GM18508 (cell line): Measurements from ENCODE around the gene TESK2.
"Not testable (repeated sequence)": the region's sequence is repeated elsewhere in the genome, so short reads cannot be mapped to it uniquely, and the experiment has no call there.

ENCODE experiments used
- ATAC-seq: cut with Tn5 transposase; IDR thresholded peaks from one replicate; pipeline ENCODE4 v1.9.1; 2021; ENCODE audit warnings: moderate number of reproducible peaks; ENCODE audit not compliant: insufficient read depth, unreplicated experiment

Gene TESK2

GRCh38 chr1:45477646-45478045 lies 13.3 kb downstream of the TESK2 start:
- ATAC-seq, result no peak

- ATAC-seq, result not testable (repeated sequence)
Measured at GRCh38 chr1:45474194-45474593, 16.8 kb downstream of the TESK2 start.

- ATAC-seq, result no peak
Measured at GRCh38 chr1:45473302-45473701, 17.7 kb downstream of the TESK2 start.

- ATAC-seq, result no peak
Measured at GRCh38 chr1:45470306-45470798, 20.6 kb downstream of the TESK2 start.

- ATAC-seq, result not testable (repeated sequence)
Measured at GRCh38 chr1:45467353-45467752, 23.6 kb downstream of the TESK2 start.

- no peak for ATAC-seq
Measured at GRCh38 chr1:45465277-45465676, 25.7 kb downstream of the TESK2 start.

- no peak for ATAC-seq
Measured at GRCh38 chr1:45458894-45459293, 32.1 kb downstream of the TESK2 start.

GRCh38 chr1:45456531-45456930 lies 34.4 kb downstream of the TESK2 start:
- ATAC-seq, result no peak

- no peak for ATAC-seq
Measured at GRCh38 chr1:45455162-45455561, 35.8 kb downstream of the TESK2 start.

- ATAC-seq, result no peak
Measured at GRCh38 chr1:45454464-45454863, 36.5 kb downstream of the TESK2 start.

- ATAC-seq, result no peak
Measured at GRCh38 chr1:45452503-45452902, 38.5 kb downstream of the TESK2 start.

- no peak for ATAC-seq
Measured at GRCh38 chr1:45448357-45448756, 42.6 kb downstream of the TESK2 start.

GRCh38 chr1:45446950-45447672 lies 43.9 kb downstream of the TESK2 start:
- ATAC-seq, result no peak

- ATAC-seq, result no peak
Measured at GRCh38 chr1:45446530-45446929, 44.4 kb downstream of the TESK2 start.

- no peak for ATAC-seq
Measured at GRCh38 chr1:45444609-45445131, 46.3 kb downstream of the TESK2 start.

- no peak for ATAC-seq
Measured at GRCh38 chr1:45443580-45444446, 47.1 kb downstream of the TESK2 start.

- no peak for ATAC-seq
Measured at GRCh38 chr1:45442272-45442671, 48.7 kb downstream of the TESK2 start.

GRCh38 chr1:45437323-45437722 lies 53.6 kb downstream of the TESK2 start:
- ATAC-seq, result no peak

- ATAC-seq, result no peak
Measured at GRCh38 chr1:45430490-45430889, 60.5 kb downstream of the TESK2 start.

- ATAC-seq, result no peak
Measured at GRCh38 chr1:45429561-45430159, 61.3 kb downstream of the TESK2 start.
